GM10248 (cell line): Measurements from ENCODE around the gene TXNRD1.
A peak's percentile ranks its signal among the peaks of the same experiment; 100 is the strongest.

ENCODE experiments used
- CTCF ChIA-PET: fragments of 300-600 bp; sonication (Branson Sonifier 250); formaldehyde crosslinking; extraction: SDS; loops from one replicate; lab custom pipeline; 2021; ENCODE audit warnings: antibody characterized with exemption; lab: Yijun Ruan, JAX
- POLR2A ChIA-PET: fragments of 350-650 bp; sonication (Branson Sonifier 250); formaldehyde crosslinking; extraction: SDS; loops from one replicate; lab custom pipeline; 2020; ENCODE audit warnings: antibody characterized with exemption; lab: Yijun Ruan, JAX
- DNase-seq: peaks from one replicate; pipeline ENCODE4 v3.0.0; 2012; ENCODE audit errors: extremely low spot score
- CTCF ChIP-seq: IDR thresholded peaks from 2 replicates; pipeline ENCODE4 v1.5.1; 2012; ENCODE audit warnings: mild to moderate bottlenecking, low read depth; ENCODE audit errors: extremely low read depth, missing control alignments, control extremely low read depth

TXNRD1 gene

GRCh38 chr12:104215638-104216297, at the start of gene TXNRD1:
Gene TXNRD1 (plus strand): TSS chr12:104215779. CDS start chr12:104215803, 24 bp downstream.
- CTCF ChIA-PET, result interaction anchor here (0.6 to 2.4 kb wide), 8 partner anchors 11 to 752 kb away, joined by 3 to 7 read pairs (median 3); no protein-coding TSS in a partner anchor
- DNase-seq, result peak; percentile 91
- TF ChIP-seq CTCF, result peak; percentile 94
- POLR2A ChIA-PET, result no interaction called here

DNA sequence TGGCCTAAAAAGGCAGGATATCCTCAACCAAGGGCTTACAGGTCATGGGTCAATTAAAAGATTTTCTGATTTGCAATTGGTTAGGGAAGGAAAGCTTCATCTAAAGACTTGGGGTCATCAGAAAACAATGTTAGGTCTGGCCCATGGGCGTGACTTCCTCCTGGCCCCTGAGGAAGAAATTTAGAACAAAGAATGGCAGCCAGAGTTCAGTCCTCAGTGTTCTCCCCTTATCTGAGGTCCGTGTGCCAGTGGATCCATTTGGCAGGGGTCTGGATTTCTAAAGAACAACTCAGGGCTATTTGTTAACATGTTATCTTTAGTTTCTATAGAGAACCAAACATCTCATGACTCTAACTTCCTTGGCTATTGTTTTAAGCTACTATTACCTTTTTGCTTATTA, 49.8 kb upstream of the TXNRD1 start:
- POLR2A ChIA-PET, result no interaction called here
- TF ChIP-seq CTCF, result no peak
- no peak for DNase-seq
- CTCF ChIA-PET, result interaction anchor here (1.1 kb wide), 1 partner anchor 57 kb away, joined by 3 read pairs; no protein-coding TSS in a partner anchor

GRCh38 chr12:104166465-104166864, 49.1 kb upstream of the TXNRD1 start:
- ChIA-PET POLR2A (no interaction called here), CTCF (interaction anchor here (1.1 kb wide), 1 partner anchor 14 kb away, joined by 3 read pairs; no protein-coding TSS in a partner anchor)
- TF ChIP-seq CTCF, result no peak
- no peak for DNase-seq

DNA sequence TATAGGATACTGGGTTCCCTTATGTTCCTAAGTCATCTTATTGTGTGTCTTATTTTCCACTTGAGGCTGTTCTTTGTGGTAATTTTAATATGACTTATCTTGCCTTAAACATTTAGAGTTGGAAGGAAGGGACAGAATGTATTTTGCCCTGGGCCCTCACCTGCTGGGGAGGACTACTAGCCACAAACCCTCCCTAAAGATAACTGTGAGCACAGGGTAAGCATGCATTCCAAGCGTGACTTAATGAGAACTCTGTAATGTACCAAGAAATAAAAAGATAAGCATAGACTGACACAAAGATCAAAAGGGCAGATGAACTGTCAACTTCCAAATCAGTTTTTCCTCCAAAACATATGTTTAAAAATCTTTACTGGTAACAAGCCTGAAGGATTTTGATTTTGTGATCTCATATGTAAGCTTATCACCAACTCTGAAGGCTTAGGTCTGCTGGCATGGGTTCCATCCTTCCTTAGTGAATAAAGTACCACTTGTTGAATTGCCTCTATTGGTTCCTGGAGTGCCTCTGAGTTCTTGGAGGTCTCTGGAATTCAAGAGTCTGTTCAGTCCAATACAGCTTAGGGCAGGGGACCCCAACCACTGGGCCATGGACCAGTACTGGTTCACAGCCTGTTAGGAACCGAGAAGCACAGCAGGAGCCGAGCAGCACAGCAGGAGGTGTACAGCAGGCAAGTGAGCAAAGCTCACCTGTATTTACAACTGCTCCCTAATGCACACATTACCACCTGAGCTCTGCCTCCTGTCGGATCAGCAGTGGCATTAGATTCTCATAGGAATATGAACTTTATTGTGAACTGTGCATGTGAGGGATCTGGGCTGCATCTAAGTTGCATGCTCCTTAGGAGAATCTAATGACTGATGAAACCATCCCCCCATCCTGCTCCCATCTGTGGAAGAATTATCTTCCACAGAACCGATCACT, 47.8 kb upstream of the TXNRD1 start:
- ChIA-PET CTCF (interaction anchor here (1.0 kb wide), 2 partner anchors 59 kb away, joined by 3 read pairs; no protein-coding TSS in a partner anchor), POLR2A (no interaction called here)
- DNase-seq, result no peak
- no peak for TF ChIP-seq CTCF

GRCh38 chr12:104168596-104168995, 47.0 kb upstream of the TXNRD1 start:
- no peak for DNase-seq
- ChIA-PET POLR2A (no interaction called here), CTCF (interaction anchor here (1.0 kb wide), 1 partner anchor 60 kb away, joined by 3 read pairs; no protein-coding TSS in a partner anchor)
- TF ChIP-seq CTCF, result no peak
